AG04450 (cell line): Measurements from ENCODE around the gene ZAR1L. TPM values are rescaled to one million over a fixed set of nuclear protein-coding genes. Genes with fewer than 3 reads are reported as not detected.

Experiments
- CTCF ChIA-PET: fragments of 300-600, 350-600 bp; formaldehyde crosslinking; extraction: SDS; loops from one replicate; lab custom pipeline; 2022; ENCODE audit warnings: antibody characterized with exemption, inconsistent platforms; lab: Charles Lee
- POLR2A ChIA-PET: fragments of 350-600 bp; formaldehyde crosslinking; extraction: SDS; loops from one replicate; lab custom pipeline; 2021; ENCODE audit warnings: antibody characterized with exemption, inconsistent platforms; lab: Yijun Ruan, JAX
- DNase-seq: peaks from one replicate; pipeline ENCODE4 v3.0.0-alpha.2; 2011; ENCODE audit warnings: low read depth, low spot score
- H3K27ac ChIP-seq: one replicate; pipeline ENCODE4 v1.5.1; 2012; ENCODE audit warnings: low read depth, low read length, control low read depth
- H3K27me3 ChIP-seq: one replicate; pipeline ENCODE4 v1.6.0; 2012; ENCODE audit warnings: low read length; ENCODE audit not compliant: control insufficient read depth, insufficient read depth
- H3K4me3 ChIP-seq: 2 replicates; pipeline ENCODE4 v1.5.1; 2011; ENCODE audit warnings: mild to moderate bottlenecking, low read depth, low read length, control low read depth
- H3K9me3 ChIP-seq: 2 replicates; pipeline ENCODE4 v1.5.1; 2012; ENCODE audit warnings: low read length; ENCODE audit not compliant: control insufficient read depth, insufficient read depth
- polyA plus RNA-seq: library from polyadenylated mRNA; depleted of rRNA; stranded (reverse); fragments of >200 nt; gene quantifications from 2 replicates; pipeline ENCODE4 v1.2.3, GENCODE V29; 2011
- TF ChIP-seq, protein P1 (sequence below): IDR thresholded peaks from 2 replicates; pipeline ENCODE4 v1.5.1; 2011; ENCODE audit warnings: low read depth, low read length, control low read depth, inconsistent platforms

The ZAR1L gene
- polyA plus RNA-seq, 1 experiment = not detected

DNA sequence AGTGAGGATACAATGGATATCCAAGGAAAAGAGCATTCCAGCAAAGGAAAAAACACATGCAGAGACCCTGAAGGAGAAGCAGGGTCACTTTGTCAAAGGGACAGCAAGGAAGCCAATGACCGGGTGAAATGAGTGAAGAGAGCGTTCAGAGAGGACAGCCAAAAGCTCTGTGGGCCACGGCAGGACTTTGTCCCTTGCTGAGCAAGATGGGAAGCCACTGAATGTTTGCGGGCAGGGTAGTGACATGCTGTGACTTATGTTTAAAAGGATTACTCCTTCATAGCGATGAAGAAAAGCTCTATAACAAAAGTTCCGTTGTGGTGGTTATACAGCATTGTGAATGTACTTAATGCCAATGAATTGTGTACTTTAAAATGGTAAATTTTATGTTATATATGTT lies 16.5 kb downstream of the ZAR1L start:
- no peak for DNase-seq
- Histone ChIP-seq H3K4me3 (no peak overlapping the region), H3K27ac (no peak overlapping the region), H3K27me3 (peaks cover 6% of the 10 kb centered on the region), H3K9me3 (no peaks in the 10 kb centered on the region)
- CTCF ChIA-PET = no interaction called here
- POLR2A ChIA-PET = no interaction called here
- TF ChIP-seq, protein P1, sequence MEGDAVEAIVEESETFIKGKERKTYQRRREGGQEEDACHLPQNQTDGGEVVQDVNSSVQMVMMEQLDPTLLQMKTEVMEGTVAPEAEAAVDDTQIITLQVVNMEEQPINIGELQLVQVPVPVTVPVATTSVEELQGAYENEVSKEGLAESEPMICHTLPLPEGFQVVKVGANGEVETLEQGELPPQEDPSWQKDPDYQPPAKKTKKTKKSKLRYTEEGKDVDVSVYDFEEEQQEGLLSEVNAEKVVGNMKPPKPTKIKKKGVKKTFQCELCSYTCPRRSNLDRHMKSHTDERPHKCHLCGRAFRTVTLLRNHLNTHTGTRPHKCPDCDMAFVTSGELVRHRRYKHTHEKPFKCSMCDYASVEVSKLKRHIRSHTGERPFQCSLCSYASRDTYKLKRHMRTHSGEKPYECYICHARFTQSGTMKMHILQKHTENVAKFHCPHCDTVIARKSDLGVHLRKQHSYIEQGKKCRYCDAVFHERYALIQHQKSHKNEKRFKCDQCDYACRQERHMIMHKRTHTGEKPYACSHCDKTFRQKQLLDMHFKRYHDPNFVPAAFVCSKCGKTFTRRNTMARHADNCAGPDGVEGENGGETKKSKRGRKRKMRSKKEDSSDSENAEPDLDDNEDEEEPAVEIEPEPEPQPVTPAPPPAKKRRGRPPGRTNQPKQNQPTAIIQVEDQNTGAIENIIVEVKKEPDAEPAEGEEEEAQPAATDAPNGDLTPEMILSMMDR = no peak

DNA sequence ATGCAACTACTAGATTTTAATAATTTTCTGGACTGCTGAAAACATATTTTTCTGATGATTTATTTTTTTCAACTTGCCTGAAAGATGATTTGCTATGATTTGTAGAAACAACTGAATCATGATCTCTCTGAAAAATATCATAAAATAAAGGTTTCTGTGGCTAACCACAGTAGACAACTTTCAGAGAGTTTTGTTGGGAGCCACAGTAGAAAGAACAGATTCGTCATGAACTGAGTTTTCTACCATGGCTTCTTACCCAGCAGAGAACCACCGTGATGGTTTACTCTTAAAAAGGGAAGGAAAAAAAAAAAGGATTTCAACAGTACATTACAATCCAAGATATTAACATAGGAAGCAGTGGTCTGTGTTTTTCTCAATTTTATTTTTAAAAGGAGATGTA lies 18.0 kb downstream of the ZAR1L start:
- no peak for DNase-seq
- H3K9me3 ChIP-seq = no peaks in the 10 kb centered on the region
- ChIA-PET CTCF (no interaction called here), POLR2A (no interaction called here)
- H3K4me3 ChIP-seq = no peak overlapping the region
- TF ChIP-seq, protein P1 = no peak
- H3K27ac ChIP-seq = no peak overlapping the region
- H3K27me3 ChIP-seq = peaks cover 6% of the 10 kb centered on the region

DNA sequence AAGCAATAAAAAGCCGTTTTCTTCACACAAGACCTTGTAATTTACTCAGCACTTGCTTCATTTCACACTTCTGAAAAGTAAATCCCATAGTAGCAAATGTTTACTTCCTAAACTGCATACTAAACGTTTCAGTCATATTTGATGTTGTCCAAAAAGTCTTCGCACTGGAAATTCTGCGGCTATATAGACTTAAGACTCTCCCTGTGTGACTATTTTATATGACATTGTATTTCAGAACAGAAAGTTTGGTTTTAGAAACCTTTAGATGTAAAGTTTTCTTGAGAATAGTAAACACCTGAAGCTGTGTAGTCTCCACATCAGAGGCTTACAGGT lies 29.6 kb downstream of the ZAR1L start:
- POLR2A ChIA-PET = no interaction called here
- Histone ChIP-seq H3K27me3 (no peaks in the 10 kb centered on the region), H3K9me3 (no peaks in the 10 kb centered on the region), H3K4me3 (no peak overlapping the region), H3K27ac (no peak overlapping the region)
- CTCF ChIA-PET = no interaction called here
- DNase-seq = no peak
- TF ChIP-seq, protein P1 = no peak

DNA sequence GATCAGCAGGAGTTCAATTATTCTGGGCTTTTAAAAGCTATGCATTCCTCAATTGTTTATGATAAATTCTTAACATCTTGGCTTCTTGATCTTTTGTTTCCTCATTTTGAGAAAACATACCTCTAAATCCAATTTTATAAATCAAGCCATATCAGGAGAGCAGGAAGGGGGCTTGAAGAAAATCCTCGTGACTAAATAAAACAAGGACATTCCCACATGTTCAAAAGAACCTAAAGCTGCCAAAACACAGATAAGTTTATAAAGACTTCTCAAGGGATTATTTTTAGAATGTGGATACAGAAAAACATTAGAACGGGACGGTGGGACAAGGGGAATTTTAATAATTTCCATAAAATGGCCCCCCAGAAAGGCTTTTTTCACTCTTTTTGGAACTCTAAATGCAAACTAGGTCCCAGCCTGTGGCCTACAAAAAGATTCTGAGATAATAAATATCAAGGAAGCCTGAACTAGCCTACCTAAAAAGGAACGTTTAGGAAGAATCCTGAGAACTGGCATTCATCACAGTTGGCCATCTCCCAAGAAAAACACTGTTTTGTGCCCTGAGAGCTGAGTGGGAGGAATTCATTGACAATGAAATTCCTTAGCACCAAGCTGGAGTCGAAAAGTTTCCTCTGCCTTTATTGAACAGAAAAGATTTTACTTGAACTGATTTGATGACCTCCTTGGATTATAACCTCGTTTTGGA lies 30.1 kb downstream of the ZAR1L start:
- H3K27ac ChIP-seq = no peak overlapping the region
- DNase-seq = no peak
- H3K4me3 ChIP-seq = no peak overlapping the region
- no peaks in the 10 kb centered on the region for H3K9me3 ChIP-seq
- CTCF ChIA-PET = interaction anchor here (1.5 kb wide), 1 partner anchor 375 kb away, joined by 7 read pairs; no protein-coding TSS in a partner anchor
- POLR2A ChIA-PET = no interaction called here
- TF ChIP-seq, protein P1 = no peak
- H3K27me3 ChIP-seq = no peaks in the 10 kb centered on the region

DNA sequence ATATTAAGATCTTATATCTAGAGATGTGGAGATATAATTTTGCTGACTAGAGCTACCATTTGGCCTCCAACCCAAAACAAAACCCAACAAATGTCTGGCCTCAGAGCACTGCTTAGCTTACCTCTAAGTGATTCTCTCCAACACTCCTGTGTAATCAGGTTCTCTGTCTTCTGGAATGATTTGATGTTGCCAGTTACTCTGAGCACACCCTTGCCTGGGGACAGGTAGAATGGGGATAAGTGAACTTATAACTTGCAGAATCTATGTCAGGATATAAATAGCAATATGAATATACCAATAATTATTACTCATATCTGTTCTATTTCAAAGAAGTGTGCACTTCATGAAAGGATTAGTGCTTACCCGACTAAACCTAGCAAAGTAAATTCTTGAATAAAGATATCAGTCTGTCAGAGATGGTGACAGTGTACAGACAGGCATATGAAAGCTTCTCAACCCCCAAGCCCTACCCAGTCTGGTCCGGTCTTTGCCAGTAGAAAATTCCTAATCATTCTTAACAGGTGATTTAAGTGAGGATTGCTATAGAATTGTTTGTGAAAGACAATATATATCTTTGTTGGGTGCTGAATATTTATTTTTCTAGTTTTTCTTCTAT lies 33.0 kb downstream of the ZAR1L start:
- CTCF ChIA-PET = no interaction called here
- Histone ChIP-seq H3K9me3 (no peaks in the 10 kb centered on the region), H3K4me3 (no peak overlapping the region), H3K27ac (no peak overlapping the region), H3K27me3 (no peaks in the 10 kb centered on the region)
- no peak for DNase-seq
- POLR2A ChIA-PET = no interaction called here
- TF ChIP-seq, protein P1 = no peak
